ENCODE measurements around the gene PRDM15.

GRCh38 chr21:41759926-41760325 lies 119.2 kb downstream of the PRDM15 start:
- TF ChIP-seq EZH2phosphoT487 (IDR thresholded peaks at IDR 0.05; ENCODE audit: low read length) (no peak), CTCF (IDR thresholded peaks at IDR 0.05; ENCODE audit: low read length) (no peak)
